HepG2 (cell line): ENCODE results near the gene KLKB1. TPM values are rescaled to one million over a fixed set of nuclear protein-coding genes. Genes with fewer than 3 reads are reported as not detected.

Experiments used
- ARNTL ChIP-seq: sonication (generic); formaldehyde crosslinking; IDR thresholded peaks from 2 replicates; pipeline ENCODE4 v1.4.0; 2020; ENCODE audit warnings: mild to moderate bottlenecking, missing genetic modification reagents
- HHEX ChIP-seq: IDR thresholded peaks from 2 replicates; pipeline ENCODE4 v1.6.1; 2016; ENCODE audit warnings: control low read depth
- ZC3H13 ChIP-seq: sonication (generic); formaldehyde crosslinking; IDR thresholded peaks from 2 replicates; pipeline ENCODE4 v1.8.1; 2023; ENCODE audit warnings: mild to moderate bottlenecking, missing genetic modification reagents, moderate library complexity
- ZEB1 ChIP-seq: IDR thresholded peaks from 2 replicates; pipeline ENCODE4 v1.6.1; 2012; ENCODE audit warnings: mild to moderate bottlenecking, low read depth, inconsistent platforms; ENCODE audit not compliant: insufficient replicate concordance
- ZNF33B ChIP-seq: sonication (generic); formaldehyde crosslinking; IDR thresholded peaks from 2 replicates; pipeline ENCODE4 v1.5.1; 2020; ENCODE audit warnings: mild to moderate bottlenecking, missing genetic modification reagents
- ZNF75D ChIP-seq: sonication (generic); formaldehyde crosslinking; IDR thresholded peaks from 2 replicates; pipeline ENCODE4 v1.8.1; 2023; ENCODE audit warnings: missing genetic modification reagents, mild to moderate bottlenecking, borderline replicate concordance
- polyA plus RNA-seq, 8 experiments: library from polyadenylated mRNA; depleted of rRNA in 3 of 8; stranded (reverse) in 7 of 8; unstranded in 1 of 8; fragments of >200 nt; fragmentation: Illumina TruSeq in 4 of 8; extraction: Trizol in 4 of 8; gene quantifications; 2 replicates each; pipeline versions ENCODE4 v1.2.1 to v1.2.3, GENCODE V29; 2011 to 2016; ENCODE audit warnings: low read depth in 4 of 8, missing spikeins in 1 of 8, mixed read lengths in 1 of 8; ENCODE audit not compliant: insufficient read depth in 1 of 8
- total RNA-seq, 5 experiments: library from RNA; depleted of rRNA; stranded (reverse); fragments of >200 nt; fragmentation: Illumina TruSeq; extraction: Trizol; gene quantifications; 2 replicates each; pipeline ENCODE4 v1.2.3, GENCODE V29; 2016; ENCODE audit warnings: low read depth in 1 of 5
- TF ChIP-seq, protein P1 (sequence below): sonication (generic); formaldehyde crosslinking; IDR thresholded peaks from 2 replicates; pipeline ENCODE4 v1.5.0; 2020; ENCODE audit warnings: mild to moderate bottlenecking, missing genetic modification reagents, borderline replicate concordance
- TF ChIP-seq, protein P2 (sequence below): sonication (generic); formaldehyde crosslinking; IDR thresholded peaks from 2 replicates; pipeline ENCODE4 v1.4.0; 2020; ENCODE audit warnings: missing genetic modification reagents, mild to moderate bottlenecking, borderline replicate concordance
- TF ChIP-seq, protein P3 (sequence below): sonication (generic); formaldehyde crosslinking; IDR thresholded peaks from 2 replicates; pipeline ENCODE4 v1.4.0; 2020; ENCODE audit warnings: mild to moderate bottlenecking, missing genetic modification reagents
- TF ChIP-seq, protein P4 (sequence below): sonication (generic); formaldehyde crosslinking; IDR thresholded peaks from 2 replicates; pipeline ENCODE4 v1.5.1; 2020; ENCODE audit warnings: missing genetic modification reagents, mild to moderate bottlenecking, borderline replicate concordance
- TF ChIP-seq, protein P5 (sequence below): sonication (generic); formaldehyde crosslinking; conservative IDR thresholded peaks from 2 replicates; pipeline ENCODE4 v1.4.0; 2020; ENCODE audit warnings: missing genetic modification reagents

KLKB1 gene
- total and polyA plus RNA-seq, 2 of the 13 experiments (the other 11 are each of a cell fraction or from before 2014, with no cell fraction given) = 0.26 to 0.49 TPM

DNA sequence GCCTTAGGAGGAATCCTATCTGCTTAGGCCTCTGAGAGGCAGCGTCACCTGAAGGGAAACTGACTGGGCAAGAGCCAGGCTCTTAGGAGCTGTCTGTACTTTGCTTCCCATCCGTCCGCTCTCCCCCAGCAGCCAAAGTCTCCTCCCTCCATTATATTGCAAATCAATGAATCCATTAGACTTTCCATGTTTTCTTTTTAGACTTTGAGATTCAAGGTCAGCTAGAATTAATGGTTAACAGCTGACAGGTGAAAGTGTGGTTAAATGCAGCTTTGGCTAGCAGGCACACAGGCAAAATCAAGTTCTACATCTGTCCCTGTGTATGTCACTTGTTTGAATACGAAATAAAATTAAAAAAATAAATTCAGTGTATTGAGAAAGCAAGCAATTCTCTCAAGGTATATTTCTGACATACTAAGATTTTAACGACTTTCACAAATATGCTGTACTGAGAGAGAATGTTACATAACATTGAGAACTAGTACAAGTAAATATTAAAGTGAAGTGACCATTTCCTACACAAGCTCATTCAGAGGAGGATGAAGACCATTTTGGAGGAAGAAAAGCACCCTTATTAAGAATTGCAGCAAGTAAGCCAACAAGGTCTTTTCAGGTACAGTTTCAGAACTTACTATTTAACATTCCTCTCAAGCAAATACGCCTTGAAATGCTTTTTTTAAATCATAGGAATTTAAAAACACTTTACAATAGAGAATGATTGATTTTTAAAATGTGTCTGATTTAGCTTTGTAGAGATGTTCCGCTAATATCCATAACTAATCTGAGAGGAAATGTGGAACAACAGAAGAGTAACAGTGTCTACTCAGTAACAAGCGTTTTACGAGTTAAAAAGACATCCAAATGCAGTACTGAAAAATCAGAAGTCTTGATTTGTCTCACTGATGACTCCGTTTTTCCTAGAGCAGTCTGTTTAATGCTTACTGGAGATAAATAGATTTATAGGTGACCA lies 38.7 kb downstream of the KLKB1 start, which contains the start of gene F11 (continued):
- TF ChIP-seq, protein P1, sequence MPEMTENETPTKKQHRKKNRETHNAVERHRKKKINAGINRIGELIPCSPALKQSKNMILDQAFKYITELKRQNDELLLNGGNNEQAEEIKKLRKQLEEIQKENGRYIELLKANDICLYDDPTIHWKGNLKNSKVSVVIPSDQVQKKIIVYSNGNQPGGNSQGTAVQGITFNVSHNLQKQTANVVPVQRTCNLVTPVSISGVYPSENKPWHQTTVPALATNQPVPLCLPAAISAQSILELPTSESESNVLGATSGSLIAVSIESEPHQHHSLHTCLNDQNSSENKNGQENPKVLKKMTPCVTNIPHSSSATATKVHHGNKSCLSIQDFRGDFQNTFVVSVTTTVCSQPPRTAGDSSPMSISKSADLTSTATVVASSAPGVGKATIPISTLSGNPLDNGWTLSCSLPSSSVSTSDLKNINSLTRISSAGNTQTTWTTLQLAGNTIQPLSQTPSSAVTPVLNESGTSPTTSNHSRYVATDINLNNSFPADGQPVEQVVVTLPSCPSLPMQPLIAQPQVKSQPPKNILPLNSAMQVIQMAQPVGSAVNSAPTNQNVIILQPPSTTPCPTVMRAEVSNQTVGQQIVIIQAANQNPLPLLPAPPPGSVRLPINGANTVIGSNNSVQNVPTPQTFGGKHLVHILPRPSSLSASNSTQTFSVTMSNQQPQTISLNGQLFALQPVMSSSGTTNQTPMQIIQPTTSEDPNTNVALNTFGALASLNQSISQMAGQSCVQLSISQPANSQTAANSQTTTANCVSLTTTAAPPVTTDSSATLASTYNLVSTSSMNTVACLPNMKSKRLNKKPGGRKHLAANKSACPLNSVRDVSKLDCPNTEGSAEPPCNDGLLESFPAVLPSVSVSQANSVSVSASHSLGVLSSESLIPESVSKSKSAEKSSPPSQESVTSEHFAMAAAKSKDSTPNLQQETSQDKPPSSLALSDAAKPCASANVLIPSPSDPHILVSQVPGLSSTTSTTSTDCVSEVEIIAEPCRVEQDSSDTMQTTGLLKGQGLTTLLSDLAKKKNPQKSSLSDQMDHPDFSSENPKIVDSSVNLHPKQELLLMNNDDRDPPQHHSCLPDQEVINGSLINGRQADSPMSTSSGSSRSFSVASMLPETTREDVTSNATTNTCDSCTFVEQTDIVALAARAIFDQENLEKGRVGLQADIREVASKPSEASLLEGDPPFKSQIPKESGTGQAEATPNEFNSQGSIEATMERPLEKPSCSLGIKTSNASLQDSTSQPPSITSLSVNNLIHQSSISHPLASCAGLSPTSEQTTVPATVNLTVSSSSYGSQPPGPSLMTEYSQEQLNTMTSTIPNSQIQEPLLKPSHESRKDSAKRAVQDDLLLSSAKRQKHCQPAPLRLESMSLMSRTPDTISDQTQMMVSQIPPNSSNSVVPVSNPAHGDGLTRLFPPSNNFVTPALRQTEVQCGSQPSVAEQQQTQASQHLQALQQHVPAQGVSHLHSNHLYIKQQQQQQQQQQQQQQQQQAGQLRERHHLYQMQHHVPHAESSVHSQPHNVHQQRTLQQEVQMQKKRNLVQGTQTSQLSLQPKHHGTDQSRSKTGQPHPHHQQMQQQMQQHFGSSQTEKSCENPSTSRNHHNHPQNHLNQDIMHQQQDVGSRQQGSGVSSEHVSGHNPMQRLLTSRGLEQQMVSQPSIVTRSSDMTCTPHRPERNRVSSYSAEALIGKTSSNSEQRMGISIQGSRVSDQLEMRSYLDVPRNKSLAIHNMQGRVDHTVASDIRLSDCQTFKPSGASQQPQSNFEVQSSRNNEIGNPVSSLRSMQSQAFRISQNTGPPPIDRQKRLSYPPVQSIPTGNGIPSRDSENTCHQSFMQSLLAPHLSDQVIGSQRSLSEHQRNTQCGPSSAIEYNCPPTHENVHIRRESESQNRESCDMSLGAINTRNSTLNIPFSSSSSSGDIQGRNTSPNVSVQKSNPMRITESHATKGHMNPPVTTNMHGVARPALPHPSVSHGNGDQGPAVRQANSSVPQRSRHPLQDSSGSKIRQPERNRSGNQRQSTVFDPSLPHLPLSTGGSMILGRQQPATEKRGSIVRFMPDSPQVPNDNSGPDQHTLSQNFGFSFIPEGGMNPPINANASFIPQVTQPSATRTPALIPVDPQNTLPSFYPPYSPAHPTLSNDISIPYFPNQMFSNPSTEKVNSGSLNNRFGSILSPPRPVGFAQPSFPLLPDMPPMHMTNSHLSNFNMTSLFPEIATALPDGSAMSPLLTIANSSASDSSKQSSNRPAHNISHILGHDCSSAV (CRISPR knock-in tag) = no peak
- TF ChIP-seq, protein P2, sequence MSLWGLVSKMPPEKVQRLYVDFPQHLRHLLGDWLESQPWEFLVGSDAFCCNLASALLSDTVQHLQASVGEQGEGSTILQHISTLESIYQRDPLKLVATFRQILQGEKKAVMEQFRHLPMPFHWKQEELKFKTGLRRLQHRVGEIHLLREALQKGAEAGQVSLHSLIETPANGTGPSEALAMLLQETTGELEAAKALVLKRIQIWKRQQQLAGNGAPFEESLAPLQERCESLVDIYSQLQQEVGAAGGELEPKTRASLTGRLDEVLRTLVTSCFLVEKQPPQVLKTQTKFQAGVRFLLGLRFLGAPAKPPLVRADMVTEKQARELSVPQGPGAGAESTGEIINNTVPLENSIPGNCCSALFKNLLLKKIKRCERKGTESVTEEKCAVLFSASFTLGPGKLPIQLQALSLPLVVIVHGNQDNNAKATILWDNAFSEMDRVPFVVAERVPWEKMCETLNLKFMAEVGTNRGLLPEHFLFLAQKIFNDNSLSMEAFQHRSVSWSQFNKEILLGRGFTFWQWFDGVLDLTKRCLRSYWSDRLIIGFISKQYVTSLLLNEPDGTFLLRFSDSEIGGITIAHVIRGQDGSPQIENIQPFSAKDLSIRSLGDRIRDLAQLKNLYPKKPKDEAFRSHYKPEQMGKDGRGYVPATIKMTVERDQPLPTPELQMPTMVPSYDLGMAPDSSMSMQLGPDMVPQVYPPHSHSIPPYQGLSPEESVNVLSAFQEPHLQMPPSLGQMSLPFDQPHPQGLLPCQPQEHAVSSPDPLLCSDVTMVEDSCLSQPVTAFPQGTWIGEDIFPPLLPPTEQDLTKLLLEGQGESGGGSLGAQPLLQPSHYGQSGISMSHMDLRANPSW (CRISPR knock-in tag) = no peak
- TF ChIP-seq, protein P3, sequence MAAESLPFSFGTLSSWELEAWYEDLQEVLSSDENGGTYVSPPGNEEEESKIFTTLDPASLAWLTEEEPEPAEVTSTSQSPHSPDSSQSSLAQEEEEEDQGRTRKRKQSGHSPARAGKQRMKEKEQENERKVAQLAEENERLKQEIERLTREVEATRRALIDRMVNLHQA (CRISPR knock-in tag) = no peak
- TF ChIP-seq, protein P4, sequence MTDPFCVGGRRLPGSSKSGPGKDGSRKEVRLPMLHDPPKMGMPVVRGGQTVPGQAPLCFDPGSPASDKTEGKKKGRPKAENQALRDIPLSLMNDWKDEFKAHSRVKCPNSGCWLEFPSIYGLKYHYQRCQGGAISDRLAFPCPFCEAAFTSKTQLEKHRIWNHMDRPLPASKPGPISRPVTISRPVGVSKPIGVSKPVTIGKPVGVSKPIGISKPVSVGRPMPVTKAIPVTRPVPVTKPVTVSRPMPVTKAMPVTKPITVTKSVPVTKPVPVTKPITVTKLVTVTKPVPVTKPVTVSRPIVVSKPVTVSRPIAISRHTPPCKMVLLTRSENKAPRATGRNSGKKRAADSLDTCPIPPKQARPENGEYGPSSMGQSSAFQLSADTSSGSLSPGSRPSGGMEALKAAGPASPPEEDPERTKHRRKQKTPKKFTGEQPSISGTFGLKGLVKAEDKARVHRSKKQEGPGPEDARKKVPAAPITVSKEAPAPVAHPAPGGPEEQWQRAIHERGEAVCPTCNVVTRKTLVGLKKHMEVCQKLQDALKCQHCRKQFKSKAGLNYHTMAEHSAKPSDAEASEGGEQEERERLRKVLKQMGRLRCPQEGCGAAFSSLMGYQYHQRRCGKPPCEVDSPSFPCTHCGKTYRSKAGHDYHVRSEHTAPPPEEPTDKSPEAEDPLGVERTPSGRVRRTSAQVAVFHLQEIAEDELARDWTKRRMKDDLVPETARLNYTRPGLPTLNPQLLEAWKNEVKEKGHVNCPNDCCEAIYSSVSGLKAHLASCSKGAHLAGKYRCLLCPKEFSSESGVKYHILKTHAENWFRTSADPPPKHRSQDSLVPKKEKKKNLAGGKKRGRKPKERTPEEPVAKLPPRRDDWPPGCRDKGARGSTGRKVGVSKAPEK (CRISPR knock-in tag) = no peak
- TF ChIP-seq ZNF75D (no peak), ZEB1 (peak; percentile 43), HHEX (CRISPR knock-in tag) (no peak), ARNTL (CRISPR knock-in tag) (no peak), ZC3H13 (CRISPR knock-in tag) (no peak), ZNF33B (CRISPR knock-in tag) (no peak)
- TF ChIP-seq, protein P5, sequence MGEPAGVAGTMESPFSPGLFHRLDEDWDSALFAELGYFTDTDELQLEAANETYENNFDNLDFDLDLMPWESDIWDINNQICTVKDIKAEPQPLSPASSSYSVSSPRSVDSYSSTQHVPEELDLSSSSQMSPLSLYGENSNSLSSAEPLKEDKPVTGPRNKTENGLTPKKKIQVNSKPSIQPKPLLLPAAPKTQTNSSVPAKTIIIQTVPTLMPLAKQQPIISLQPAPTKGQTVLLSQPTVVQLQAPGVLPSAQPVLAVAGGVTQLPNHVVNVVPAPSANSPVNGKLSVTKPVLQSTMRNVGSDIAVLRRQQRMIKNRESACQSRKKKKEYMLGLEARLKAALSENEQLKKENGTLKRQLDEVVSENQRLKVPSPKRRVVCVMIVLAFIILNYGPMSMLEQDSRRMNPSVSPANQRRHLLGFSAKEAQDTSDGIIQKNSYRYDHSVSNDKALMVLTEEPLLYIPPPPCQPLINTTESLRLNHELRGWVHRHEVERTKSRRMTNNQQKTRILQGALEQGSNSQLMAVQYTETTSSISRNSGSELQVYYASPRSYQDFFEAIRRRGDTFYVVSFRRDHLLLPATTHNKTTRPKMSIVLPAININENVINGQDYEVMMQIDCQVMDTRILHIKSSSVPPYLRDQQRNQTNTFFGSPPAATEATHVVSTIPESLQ = no peak
